ENCODE measurements around the gene BRDT. TPM values are rescaled to one million over a fixed set of nuclear protein-coding genes. Genes with fewer than 3 reads are reported as not detected.

Gene BRDT
- polyA plus RNA-seq (2013, experiment 1 of 2), result not detected
- polyA plus RNA-seq (2013, experiment 2 of 2), result not detected

- no peak within 1 kb of the TSS for H3K27ac ChIP-seq (replicated peaks; ENCODE audit: low read length)
- no peak within 1 kb of the TSS for H2BK12ac ChIP-seq (ENCODE audit: low read length)
- H4K91ac ChIP-seq (ENCODE audit: low read depth, low read length, poor library complexity), result no peak within 1 kb of the TSS
- H3K4ac ChIP-seq (ENCODE audit: low read length), result no peak within 1 kb of the TSS
- H3K79me1 ChIP-seq (ENCODE audit: low read depth, low read length), result no peaks in the 10 kb centered on the region
- no peak within 1 kb of the TSS for H2BK120ac ChIP-seq (ENCODE audit: low read depth, low read length)
- H2BK5ac ChIP-seq (ENCODE audit: low read length), result no peak within 1 kb of the TSS
- H3K9me3 ChIP-seq (replicated peaks in 1 of 2; ENCODE audit: control insufficient read depth in 2 of 2, insufficient read depth in 1 of 2, low read depth in 1 of 2, low read length in 2 of 2), result no peaks in the 10 kb centered on the region
- no peak for DNase-seq (ENCODE audit: low spot score)
- H2AK5ac ChIP-seq (ENCODE audit: low read depth, low read length), result no peak within 1 kb of the TSS
- no peak within 1 kb of the TSS for H3K18ac ChIP-seq (ENCODE audit: low read length)
- no peak within 1 kb of the TSS for H3K23ac ChIP-seq (ENCODE audit: low read depth, low read length, poor library complexity)
- peaks cover 0 to 2% of the 10 kb centered on the region in 2 donors for H3K4me1 ChIP-seq (ENCODE audit: control insufficient read depth in 2 of 2, insufficient read depth in 1 of 2, low read depth in 1 of 2, low read length in 2 of 2)
- H3K4me3 ChIP-seq (ENCODE audit: low read length in 2 of 2), result no peak within 1 kb of the TSS
- H3K36me3 ChIP-seq (replicated peaks in 1 of 2; ENCODE audit: control insufficient read depth in 2 of 2, insufficient read depth in 2 of 2, low read length in 2 of 2), result no peaks in the 10 kb centered on the region
- WGBS, 2 donors (ENCODE audit: extremely low coverage in 2 of 2, insufficient read length in 2 of 2, insufficient replicate concordance in 1 of 2), result no CpG with 5 or more reads among the region's 23 CpGs
- no peak within 1 kb of the TSS for H3K9ac ChIP-seq (ENCODE audit: low read depth, low read length, poor library complexity)
- H4K8ac ChIP-seq (ENCODE audit: low read depth, low read length), result no peak within 1 kb of the TSS
- no peak within 1 kb of the TSS for H2BK15ac ChIP-seq (ENCODE audit: low read length)
- no peak within 1 kb of the TSS for H3K14ac ChIP-seq (ENCODE audit: low read length)
- H2AFZ ChIP-seq (ENCODE audit: low read length), result no peak within 1 kb of the TSS
- H3K4me2 ChIP-seq (ENCODE audit: insufficient read depth, low read length, poor library complexity, severe bottlenecking), result no peak within 1 kb of the TSS
- no peaks in the 10 kb centered on the region for H3K27me3 ChIP-seq (ENCODE audit: control insufficient read depth in 3 of 3, insufficient read depth in 3 of 3, low read depth in 1 of 3, low read length in 3 of 3)
These were observed at the start of gene BRDT for GRCh38 chr1:91949356-91949699. Gene BRDT (plus strand): TSS chr1:91949401. CDS start chr1:91962755, 13,354 bp downstream.

- no peak overlapping the region for H2AFZ ChIP-seq (ENCODE audit: low read length)
- no peak overlapping the region for H2BK12ac ChIP-seq (ENCODE audit: low read length)
- H2AK5ac ChIP-seq (ENCODE audit: low read depth, low read length), result no peak overlapping the region
- H3K4me3 ChIP-seq (ENCODE audit: low read length in 2 of 2), result no peak overlapping the region
- no peak for DNase-seq (ENCODE audit: low spot score)
- H4K8ac ChIP-seq (ENCODE audit: low read depth, low read length), result no peak overlapping the region
- no peak overlapping the region for H2BK120ac ChIP-seq (ENCODE audit: low read depth, low read length)
- H3K4me1 ChIP-seq (ENCODE audit: control insufficient read depth in 2 of 2, insufficient read depth in 1 of 2, low read depth in 1 of 2, low read length in 2 of 2), result no peaks in the 10 kb centered on the region
- no peak overlapping the region for H3K27ac ChIP-seq (replicated peaks; ENCODE audit: low read length)
- H3K27me3 ChIP-seq (ENCODE audit: control insufficient read depth in 3 of 3, insufficient read depth in 3 of 3, low read depth in 1 of 3, low read length in 3 of 3), result peaks cover 0 to 2% (median 0%) of the 10 kb centered on the region in 3 experiments
- no peaks in the 10 kb centered on the region for H3K79me1 ChIP-seq (ENCODE audit: low read depth, low read length)
- no peak overlapping the region for H3K4me2 ChIP-seq (ENCODE audit: insufficient read depth, low read length, poor library complexity, severe bottlenecking)
- H3K4ac ChIP-seq (ENCODE audit: low read length), result no peak overlapping the region
- no peak overlapping the region for H3K23ac ChIP-seq (ENCODE audit: low read depth, low read length, poor library complexity)
- H3K36me3 ChIP-seq (replicated peaks in 1 of 2; ENCODE audit: control insufficient read depth in 2 of 2, insufficient read depth in 2 of 2, low read length in 2 of 2), result no peaks in the 10 kb centered on the region
- H3K18ac ChIP-seq (ENCODE audit: low read length), result no peak overlapping the region
- H3K14ac ChIP-seq (ENCODE audit: low read length), result no peak overlapping the region
- H3K9ac ChIP-seq (ENCODE audit: low read depth, low read length, poor library complexity), result no peak overlapping the region
- WGBS, 2 donors (ENCODE audit: extremely low coverage in 2 of 2, insufficient read length in 2 of 2, insufficient replicate concordance in 1 of 2), result no CpG with 5 or more reads among the region's 1 CpG
- no peak overlapping the region for H2BK5ac ChIP-seq (ENCODE audit: low read length)
- no peak overlapping the region for H4K91ac ChIP-seq (ENCODE audit: low read depth, low read length, poor library complexity)
- no peak overlapping the region for H2BK15ac ChIP-seq (ENCODE audit: low read length)
- H3K9me3 ChIP-seq (replicated peaks in 1 of 2; ENCODE audit: control insufficient read depth in 2 of 2, insufficient read depth in 1 of 2, low read depth in 1 of 2, low read length in 2 of 2), result no peaks in the 10 kb centered on the region
These were observed 48.6 kb upstream of the BRDT start for GRCh38 chr1:91900562-91900961.

- Histone ChIP-seq H3K4me3 (ENCODE audit: low read length in 2 of 2) (no peak overlapping the region), H3K4ac (ENCODE audit: low read length) (no peak overlapping the region), H2BK15ac (ENCODE audit: low read length) (no peak overlapping the region), H3K79me1 (ENCODE audit: low read depth, low read length) (no peaks in the 10 kb centered on the region), H3K9ac (ENCODE audit: low read depth, low read length, poor library complexity) (no peak overlapping the region), H2BK12ac (ENCODE audit: low read length) (no peak overlapping the region), H3K36me3 (replicated peaks in 1 of 2; ENCODE audit: control insufficient read depth in 2 of 2, insufficient read depth in 2 of 2, low read length in 2 of 2) (no peaks in the 10 kb centered on the region), H2BK5ac (ENCODE audit: low read length) (no peak overlapping the region), H3K18ac (ENCODE audit: low read length) (no peak overlapping the region), H2AK5ac (ENCODE audit: low read depth, low read length) (no peak overlapping the region), H3K27me3 (ENCODE audit: control insufficient read depth in 3 of 3, insufficient read depth in 3 of 3, low read depth in 1 of 3, low read length in 3 of 3) (no peaks in the 10 kb centered on the region), H4K91ac (ENCODE audit: low read depth, low read length, poor library complexity) (no peak overlapping the region), H2BK120ac (ENCODE audit: low read depth, low read length) (no peak overlapping the region), H3K27ac (replicated peaks; ENCODE audit: low read length) (no peak overlapping the region), H3K4me1 (ENCODE audit: control insufficient read depth in 2 of 2, insufficient read depth in 1 of 2, low read depth in 1 of 2, low read length in 2 of 2) (no peaks in the 10 kb centered on the region), H3K14ac (ENCODE audit: low read length) (no peak overlapping the region), H4K8ac (ENCODE audit: low read depth, low read length) (no peak overlapping the region), H2AFZ (ENCODE audit: low read length) (no peak overlapping the region), H3K9me3 (replicated peaks in 1 of 2; ENCODE audit: control insufficient read depth in 2 of 2, insufficient read depth in 1 of 2, low read depth in 1 of 2, low read length in 2 of 2) (no peaks in the 10 kb centered on the region), H3K23ac (ENCODE audit: low read depth, low read length, poor library complexity) (no peak overlapping the region), H3K4me2 (ENCODE audit: insufficient read depth, low read length, poor library complexity, severe bottlenecking) (no peak overlapping the region)
- no peak for DNase-seq (ENCODE audit: low spot score)
These were observed 48.0 kb upstream of the BRDT start for GRCh38 chr1:91901231-91901630.

- Histone ChIP-seq H2BK12ac (ENCODE audit: low read length) (no peak overlapping the region), H3K79me1 (ENCODE audit: low read depth, low read length) (no peaks in the 10 kb centered on the region), H4K91ac (ENCODE audit: low read depth, low read length, poor library complexity) (no peak overlapping the region), H2BK15ac (ENCODE audit: low read length) (no peak overlapping the region), H2AFZ (ENCODE audit: low read length) (no peak overlapping the region), H3K14ac (ENCODE audit: low read length) (no peak overlapping the region), H3K4me1 (ENCODE audit: control insufficient read depth in 2 of 2, insufficient read depth in 1 of 2, low read depth in 1 of 2, low read length in 2 of 2) (no peaks in the 10 kb centered on the region), H3K4ac (ENCODE audit: low read length) (no peak overlapping the region), H3K4me2 (ENCODE audit: insufficient read depth, low read length, poor library complexity, severe bottlenecking) (no peak overlapping the region), H2AK5ac (ENCODE audit: low read depth, low read length) (no peak overlapping the region), H3K23ac (ENCODE audit: low read depth, low read length, poor library complexity) (no peak overlapping the region), H3K9ac (ENCODE audit: low read depth, low read length, poor library complexity) (no peak overlapping the region), H3K36me3 (replicated peaks in 1 of 2; ENCODE audit: control insufficient read depth in 2 of 2, insufficient read depth in 2 of 2, low read length in 2 of 2) (no peaks in the 10 kb centered on the region), H3K27me3 (ENCODE audit: control insufficient read depth in 3 of 3, insufficient read depth in 3 of 3, low read depth in 1 of 3, low read length in 3 of 3) (no peaks in the 10 kb centered on the region), H3K4me3 (ENCODE audit: low read length in 2 of 2) (no peak overlapping the region), H3K9me3 (replicated peaks in 1 of 2; ENCODE audit: control insufficient read depth in 2 of 2, insufficient read depth in 1 of 2, low read depth in 1 of 2, low read length in 2 of 2) (no peaks in the 10 kb centered on the region), H3K18ac (ENCODE audit: low read length) (no peak overlapping the region), H2BK5ac (ENCODE audit: low read length) (no peak overlapping the region), H3K27ac (replicated peaks; ENCODE audit: low read length) (no peak overlapping the region), H4K8ac (ENCODE audit: low read depth, low read length) (no peak overlapping the region), H2BK120ac (ENCODE audit: low read depth, low read length) (no peak overlapping the region)
- no CpG with 5 or more reads among the region's 1 CpG for WGBS, 2 donors (ENCODE audit: extremely low coverage in 2 of 2, insufficient read length in 2 of 2, insufficient replicate concordance in 1 of 2)
- DNase-seq (ENCODE audit: low spot score), result no peak
These were observed 36.9 kb upstream of the BRDT start for GRCh38 chr1:91912266-91912665.
